Natural killer cell (primary cell): Measurements from ENCODE around the gene TXNDC16. TPM values are rescaled to one million over a fixed set of nuclear protein-coding genes. Genes with fewer than 3 reads are reported as not detected.
A peak's percentile ranks its signal among the peaks of the same experiment; 100 is the strongest.

ENCODE experiments used
- ATAC-seq, 3 donors: fragments of 150-1000 bp in 2 of 3; fragments of 200-7000 bp in 1 of 3; cut with Tn5 transposase; 1 replicate in 1 of 3; 2 replicates in 2 of 3; pipeline ENCODE4 v1.10.0; 2021; ENCODE audit warnings: mild to moderate bottlenecking in 2 of 3, moderate library complexity in 2 of 3
- DNase-seq, 2 donors: peaks; one replicate each; pipeline versions ENCODE4 v3.0.0 to v3.0.0-alpha.2; 2013 to 2021; ENCODE audit warnings: mixed read lengths in 1 of 2
- H3K27ac ChIP-seq: one replicate; pipeline ENCODE4 v1.5.1; 2013; ENCODE audit warnings: mild to moderate bottlenecking, low read length
- H3K27me3 ChIP-seq: one replicate; pipeline ENCODE4 v1.6.1; 2013; ENCODE audit warnings: low read length; ENCODE audit not compliant: control insufficient read depth, insufficient read depth
- H3K36me3 ChIP-seq: one replicate; pipeline ENCODE4 v1.6.1; 2013; ENCODE audit warnings: low read length; ENCODE audit not compliant: control insufficient read depth, insufficient read depth
- H3K4me1 ChIP-seq: one replicate; pipeline ENCODE4 v1.6.1; 2013; ENCODE audit warnings: low read length; ENCODE audit not compliant: control insufficient read depth, insufficient read depth
- H3K4me3 ChIP-seq: one replicate; pipeline ENCODE4 v1.5.1; 2013; ENCODE audit warnings: low read length
- H3K9me3 ChIP-seq: one replicate; pipeline ENCODE4 v1.6.1; 2013; ENCODE audit warnings: low read length; ENCODE audit not compliant: control insufficient read depth, insufficient read depth
- H3K27ac Mint-ChIP-seq, 2 donors: one replicate each; pipeline ENCODE4 v1.8.0; 2022; ENCODE audit warnings: mild to moderate bottlenecking in 2 of 2, mixed read lengths in 2 of 2, moderate library complexity in 1 of 2
- H3K27me3 Mint-ChIP-seq, 2 donors: one replicate each; pipeline ENCODE4 v1.8.0; 2022; ENCODE audit warnings: low read depth in 2 of 2, mixed read lengths in 2 of 2
- H3K36me3 Mint-ChIP-seq: one replicate; pipeline ENCODE4 v1.8.0; 2022; ENCODE audit warnings: mixed read lengths
- H3K4me1 Mint-ChIP-seq, 2 donors: one replicate each; pipeline ENCODE4 v1.8.0; 2022; ENCODE audit warnings: mixed read lengths in 2 of 2
- H3K4me3 Mint-ChIP-seq: one replicate; pipeline ENCODE4 v1.8.0; 2022; ENCODE audit warnings: mild to moderate bottlenecking, moderate library complexity, mixed read lengths
- H3K9me3 Mint-ChIP-seq, 2 donors: one replicate each; pipeline ENCODE4 v1.8.0; 2022; ENCODE audit warnings: mixed read lengths in 2 of 2
- CTCF ChIP-seq: fragments of 200-600 bp; IDR thresholded peaks from one replicate; pipeline ENCODE4 v1.8.0; 2022; ENCODE audit warnings: antibody characterized with exemption
- WGBS: methylation state at CpG from one replicate; pipeline ENCODE4 v1.1.7; 2013; ENCODE audit warnings: missing lambda C conversion rate; ENCODE audit not compliant: insufficient coverage; 5-methylcytosine and 5-hydroxymethylcytosine counted together
- intact Hi-C: fragments of 100-400 bp; cut with micrococcal nuclease; formaldehyde crosslinking; loops from one replicate; pipeline ENCODE4 v1.14.2; 2022
- total RNA-seq, 4 donors: library from RNA; stranded (reverse); fragments of 120-200 nt in 1 of 4; gene quantifications; one replicate each; pipeline versions ENCODE4 v1.2.3 to v1.2.4, GENCODE V29; 2013 to 2022

Gene TXNDC16
- total RNA-seq, 3 donors from 2014 or later (not counting 1 experiment from before 2014, with no cell fraction given): 16.5 to 22.0 (median 20.7) TPM

DNA sequence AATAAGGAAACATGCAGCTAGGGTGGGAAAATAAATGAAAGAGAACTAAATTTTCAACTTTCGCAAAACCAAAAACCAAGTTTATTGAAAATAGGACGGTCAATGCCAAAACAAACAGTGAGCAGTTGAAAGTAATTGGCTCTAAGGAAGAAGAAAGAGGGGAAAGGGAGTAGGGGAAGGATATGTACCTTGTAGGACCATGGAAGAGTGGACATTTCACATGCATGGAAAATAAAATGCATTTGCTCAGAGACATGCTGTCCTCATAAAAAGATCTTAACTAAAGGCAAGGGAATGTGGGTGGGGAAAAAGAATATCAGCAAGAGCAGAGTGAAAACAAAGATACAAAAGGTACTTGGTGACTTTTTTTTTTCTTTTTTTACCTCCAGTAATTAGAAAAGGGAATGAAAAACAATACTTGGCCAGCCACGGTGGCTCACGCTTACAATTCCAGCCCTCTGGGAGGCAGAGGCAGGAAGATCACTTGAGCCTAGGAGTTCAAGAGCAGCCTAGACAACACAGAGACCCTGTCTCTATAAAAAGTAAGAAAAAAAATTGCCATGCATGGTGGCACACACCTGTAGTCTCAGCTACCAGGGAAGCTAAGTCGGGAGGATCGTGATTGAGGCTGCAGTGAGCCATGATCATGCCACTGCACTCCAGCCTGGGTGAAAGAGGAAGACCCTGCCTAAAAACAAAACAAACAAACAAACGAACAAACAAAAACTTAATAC, 6.6 kb downstream of the TXNDC16 start:
- intact Hi-C loops: no loop called here
- Histone ChIP-seq H3K36me3 (peaks cover 4% of the 10 kb centered on the region), H3K4me1 (no peaks in the 10 kb centered on the region), H3K9me3 (no peaks in the 10 kb centered on the region), H3K27me3 (no peaks in the 10 kb centered on the region), H3K4me3 (no peak overlapping the region), H3K27ac (no peak overlapping the region)
- H3K27me3 Mint-ChIP-seq: no peaks in the 10 kb centered on the region
- no peaks in the 10 kb centered on the region for H3K36me3 Mint-ChIP-seq
- no peak overlapping the region for H3K4me3 Mint-ChIP-seq
- DNase-seq: no peak
- H3K4me1 Mint-ChIP-seq: peaks cover 7 to 15% of the 10 kb centered on the region in 2 donors
- H3K9me3 Mint-ChIP-seq: no peaks in the 10 kb centered on the region
- no peak overlapping the region for H3K27ac Mint-ChIP-seq
- no peak for TF ChIP-seq CTCF
- WGBS: 96% methylated on average over 7 of the region's 7 CpGs
- ATAC-seq: no peak

DNA sequence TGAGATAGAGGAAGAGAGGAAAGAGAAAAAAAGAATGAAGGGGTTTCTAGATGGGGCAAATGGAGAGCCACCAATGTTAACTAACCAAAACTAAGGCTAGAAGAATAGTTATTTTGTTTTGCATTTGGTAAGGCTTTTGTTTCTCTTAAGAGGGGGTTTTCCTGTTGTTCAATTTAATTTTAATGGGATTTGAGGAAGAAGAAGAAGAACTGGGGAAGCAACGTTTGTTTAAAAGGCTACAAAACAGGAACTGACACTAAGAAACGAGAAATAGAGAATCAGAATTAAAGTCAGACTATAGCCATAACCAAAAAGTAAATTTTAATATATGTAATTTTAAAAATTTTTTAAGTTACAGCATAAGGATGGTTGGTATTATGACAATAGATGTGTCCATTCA, 13.7 kb downstream of the TXNDC16 start:
- H3K4me3 Mint-ChIP-seq: no peak overlapping the region
- ATAC-seq (no peak), DNase-seq (no peak)
- intact Hi-C loops: no loop called here
- H3K4me1 Mint-ChIP-seq: peaks cover 0 to 10% of the 10 kb centered on the region in 2 donors
- no peak overlapping the region for H3K27ac Mint-ChIP-seq
- Histone ChIP-seq H3K27ac (no peak overlapping the region), H3K9me3 (no peaks in the 10 kb centered on the region), H3K27me3 (no peaks in the 10 kb centered on the region), H3K4me1 (no peaks in the 10 kb centered on the region), H3K36me3 (peaks cover 25% of the 10 kb centered on the region), H3K4me3 (no peak overlapping the region)
- TF ChIP-seq CTCF: no peak
- no peaks in the 10 kb centered on the region for H3K9me3 Mint-ChIP-seq
- 33% methylated on average over 1 of the region's 2 CpGs for WGBS
- no peaks in the 10 kb centered on the region for H3K27me3 Mint-ChIP-seq
- peaks cover 17% of the 10 kb centered on the region for H3K36me3 Mint-ChIP-seq

- no peak for ATAC-seq
- 96% methylated on average over 2 of the region's 3 CpGs for WGBS
- Mint-ChIP-seq H3K4me1 (peaks cover 0 to 10% of the 10 kb centered on the region in 2 donors), H3K27me3 (no peaks in the 10 kb centered on the region), H3K36me3 (peaks cover 17% of the 10 kb centered on the region), H3K9me3 (no peaks in the 10 kb centered on the region), H3K27ac (no peak overlapping the region), H3K4me3 (no peak overlapping the region)
- H3K9me3 ChIP-seq: no peaks in the 10 kb centered on the region
- TF ChIP-seq CTCF: no peak
- intact Hi-C loops: no loop called here
- H3K36me3 ChIP-seq: peaks cover 24% of the 10 kb centered on the region
- no peaks in the 10 kb centered on the region for H3K27me3 ChIP-seq
- no peak for DNase-seq
- no peaks in the 10 kb centered on the region for H3K4me1 ChIP-seq
- no peak overlapping the region for H3K4me3 ChIP-seq
- no peak overlapping the region for H3K27ac ChIP-seq
Observed at GRCh38 chr14:52536269-52536668, 16.0 kb downstream of the TXNDC16 start.

DNA sequence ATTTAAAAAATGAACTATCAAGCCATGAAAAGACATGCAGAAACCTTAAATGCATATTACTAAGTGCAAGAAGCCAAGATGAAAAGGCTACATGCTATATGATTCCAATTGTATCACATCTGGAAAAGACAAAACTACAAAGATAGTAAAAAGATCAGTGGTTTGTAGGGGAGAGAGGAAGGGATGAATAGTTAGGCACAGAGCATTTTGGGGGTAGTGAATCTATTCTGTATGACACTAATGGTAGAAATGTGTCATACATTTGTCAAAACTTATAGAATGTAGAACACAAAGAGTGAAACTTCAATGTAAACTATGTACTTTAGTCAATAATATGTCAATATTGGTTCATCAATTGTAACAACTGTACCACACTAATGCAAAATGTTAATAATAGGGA, 20.8 kb downstream of the TXNDC16 start:
- no peaks in the 10 kb centered on the region for H3K27me3 ChIP-seq
- H3K27ac ChIP-seq: no peak overlapping the region
- no peaks in the 10 kb centered on the region for H3K4me1 ChIP-seq
- no peak overlapping the region for H3K4me3 ChIP-seq
- DNase-seq (no peak), ATAC-seq (peak; percentile 17 to 31 (median 25))
- Mint-ChIP-seq H3K4me1 (no peaks in the 10 kb centered on the region), H3K36me3 (peaks cover 15% of the 10 kb centered on the region), H3K9me3 (no peaks in the 10 kb centered on the region), H3K27ac (peak overlapping the region in 1 of 2 donors; percentile 11), H3K27me3 (no peaks in the 10 kb centered on the region), H3K4me3 (no peak overlapping the region)
- H3K9me3 ChIP-seq: no peaks in the 10 kb centered on the region
- no peak for TF ChIP-seq CTCF
- intact Hi-C loops: no loop called here
- H3K36me3 ChIP-seq: peaks cover 19% of the 10 kb centered on the region
